Glomerular endothelial cell (primary cell): ENCODE measurements around the gene ALOXE3. TPM values are rescaled to one million over a fixed set of nuclear protein-coding genes. Genes with fewer than 3 reads are reported as not detected.
A peak's percentile ranks its signal among the peaks of the same experiment; 100 is the strongest.

ENCODE experiments used
- DNase-seq: peaks from one replicate; pipeline ENCODE4 v3.0.0-alpha.2; 2011; ENCODE audit warnings: low read depth, low spot score; ENCODE audit errors: extremely low read depth
- total RNA-seq: library from RNA; depleted of rRNA; stranded (reverse); fragments of >200 nt; gene quantifications from 2 replicates; pipeline ENCODE4 v1.2.3, GENCODE V29; 2015

Gene ALOXE3
- total RNA-seq, 1 donor from 2014 or later: not detected

DNA sequence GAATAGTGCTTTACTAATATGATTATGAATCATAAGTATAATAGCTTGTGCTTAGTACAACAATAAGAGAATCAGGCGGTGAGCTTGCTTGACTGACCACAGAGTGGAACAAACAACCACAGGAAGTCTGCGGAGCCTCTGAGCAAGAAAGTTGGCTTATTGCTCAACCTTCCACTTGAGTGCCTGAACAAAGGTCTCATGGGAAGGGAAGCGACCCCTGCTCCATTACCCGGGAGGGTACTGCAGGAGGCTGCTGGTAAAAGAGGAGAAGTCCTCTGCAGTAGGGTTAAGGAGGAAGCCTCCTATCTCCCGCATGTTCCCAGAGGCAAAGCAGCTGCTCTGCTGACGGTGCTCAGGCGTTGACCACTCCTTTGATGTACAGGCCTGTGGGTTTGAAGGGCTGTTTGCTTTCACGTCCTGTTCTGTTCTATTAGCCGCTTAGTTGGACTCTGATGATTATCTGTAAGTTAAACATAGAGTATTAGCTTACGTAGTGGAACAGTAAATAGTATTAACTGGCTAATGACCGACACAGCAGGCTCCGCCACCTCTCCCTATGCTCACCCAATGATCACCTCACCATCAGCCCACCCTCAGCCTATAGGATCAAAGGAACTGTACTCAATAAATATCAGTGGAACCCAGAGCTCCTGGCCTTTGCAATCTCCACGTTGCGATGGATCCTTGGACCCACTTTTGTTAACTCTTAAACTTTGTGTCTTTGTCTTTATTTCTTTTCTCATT, 61.9 kb downstream of the ALOXE3 start:
- peak; percentile 37 for DNase-seq

DNA sequence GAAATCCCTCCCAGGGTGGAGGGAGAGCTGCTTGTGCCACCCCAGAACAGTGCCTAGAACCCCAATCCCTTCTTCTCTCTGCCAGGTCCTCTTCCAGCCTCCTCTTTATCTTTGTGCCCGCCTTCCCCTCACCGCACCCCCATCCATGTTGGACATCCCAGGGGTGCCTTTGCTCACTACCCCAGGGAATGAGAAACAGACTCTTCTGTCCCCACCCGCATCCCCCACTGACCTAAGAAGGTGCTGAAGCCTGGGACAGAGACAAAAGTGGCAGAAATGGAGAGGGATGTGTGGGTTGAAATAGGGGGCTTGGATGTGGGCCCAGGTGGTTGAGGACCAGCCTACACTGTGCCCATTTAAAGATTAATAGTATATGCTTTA, 62.5 kb downstream of the ALOXE3 start:
- no peak for DNase-seq

DNA sequence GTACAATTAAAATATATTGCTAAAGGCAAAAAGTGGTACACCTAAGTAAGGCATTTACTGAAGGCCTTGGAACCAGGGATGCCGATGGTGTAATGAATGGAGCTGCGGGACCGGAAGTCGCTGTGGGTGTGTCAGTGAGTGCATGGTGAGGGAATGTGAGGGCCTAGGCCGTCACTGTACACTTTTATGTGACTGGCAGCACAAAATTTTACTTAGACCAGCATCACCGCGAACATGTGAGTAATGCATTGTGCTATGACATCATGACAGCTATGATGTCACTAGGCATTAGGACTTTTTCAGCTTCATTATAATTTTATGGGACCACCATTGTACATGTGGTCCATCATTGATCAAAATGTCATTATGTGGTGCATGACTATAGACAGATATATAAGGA, 64.7 kb downstream of the ALOXE3 start:
- DNase-seq: no peak

DNA sequence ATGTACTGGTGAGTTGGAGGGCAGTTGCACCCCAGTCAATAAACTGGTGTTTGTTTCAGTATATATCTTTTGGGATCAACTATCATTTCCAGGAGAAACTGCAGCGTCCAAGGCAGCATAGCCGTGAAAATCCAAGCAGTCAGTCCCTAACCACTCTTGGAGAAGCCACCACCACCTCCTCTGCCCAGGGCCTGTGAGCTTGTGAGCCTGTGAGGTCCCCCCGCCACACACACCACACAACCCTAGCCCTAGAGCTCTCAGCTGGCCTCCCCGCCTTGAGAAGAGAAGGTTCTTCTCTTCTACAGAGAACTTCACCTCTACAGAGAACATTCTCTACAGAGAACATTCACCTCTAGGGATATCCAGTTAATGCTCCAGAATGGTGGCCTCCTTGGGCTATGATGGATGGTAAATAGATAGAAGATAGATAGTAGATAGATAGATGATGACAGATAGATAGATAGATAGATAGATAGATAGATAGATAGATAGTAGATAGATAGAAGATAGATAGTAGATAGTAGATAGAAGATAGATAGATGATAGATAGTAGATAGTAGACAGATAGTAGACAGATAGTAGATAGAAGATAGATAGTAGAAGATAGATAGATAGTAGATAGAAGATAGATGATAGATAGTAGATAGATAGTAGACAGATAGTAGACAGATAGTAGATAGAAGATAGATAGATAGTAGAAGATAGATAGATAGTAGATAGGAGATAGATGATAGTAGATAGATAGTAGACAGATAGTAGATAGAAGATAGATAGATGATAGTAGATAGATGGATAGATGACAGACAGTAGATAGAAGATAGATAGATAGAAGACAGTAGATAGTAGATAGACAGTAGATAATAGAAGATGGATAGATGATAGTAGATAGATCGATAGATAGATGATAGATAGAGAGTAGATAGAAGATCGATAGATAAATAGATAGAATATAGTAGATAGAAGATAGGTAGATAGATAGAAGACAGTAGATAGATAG, 65.8 kb downstream of the ALOXE3 start:
- DNase-seq: no peak

DNA sequence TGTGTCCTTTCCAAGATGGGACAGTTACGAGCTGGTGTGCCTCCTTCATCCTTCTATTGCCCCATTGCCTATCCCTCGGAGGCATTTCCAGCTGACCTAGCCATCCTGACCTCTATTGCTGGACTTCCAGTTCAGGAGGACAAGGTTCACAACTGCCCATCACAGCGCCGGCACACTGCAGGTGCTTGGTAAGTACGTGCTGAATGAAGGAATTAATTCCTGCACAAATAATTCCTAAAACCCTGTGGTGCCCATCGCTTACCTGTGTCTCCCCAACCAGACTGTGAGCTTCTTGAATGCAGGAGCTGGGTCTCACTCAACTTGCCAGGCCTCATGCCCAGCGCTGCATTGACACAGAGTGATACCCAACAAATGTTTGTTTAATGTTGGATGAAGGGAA, 66.5 kb downstream of the ALOXE3 start:
- DNase-seq: no peak

DNA sequence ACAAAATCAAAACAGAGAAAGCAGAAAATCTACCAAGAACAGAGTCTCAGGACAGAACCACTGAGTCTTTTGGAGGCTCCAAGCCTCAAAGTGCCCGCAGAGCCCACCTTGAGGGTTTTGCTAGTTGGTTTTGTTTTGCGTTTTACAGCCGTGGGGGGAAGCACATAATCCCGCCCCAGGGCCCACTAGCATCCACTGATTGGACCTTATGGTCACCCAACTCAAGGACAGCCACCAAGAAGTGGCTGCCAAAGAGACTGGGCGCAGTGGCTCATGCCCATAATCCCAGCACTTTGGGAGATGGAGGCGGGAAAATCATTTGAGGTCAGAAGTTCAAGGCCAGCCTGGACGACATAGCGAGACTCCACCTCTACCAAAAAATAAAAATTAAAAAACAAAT, 69.6 kb downstream of the ALOXE3 start:
- no peak for DNase-seq

DNA sequence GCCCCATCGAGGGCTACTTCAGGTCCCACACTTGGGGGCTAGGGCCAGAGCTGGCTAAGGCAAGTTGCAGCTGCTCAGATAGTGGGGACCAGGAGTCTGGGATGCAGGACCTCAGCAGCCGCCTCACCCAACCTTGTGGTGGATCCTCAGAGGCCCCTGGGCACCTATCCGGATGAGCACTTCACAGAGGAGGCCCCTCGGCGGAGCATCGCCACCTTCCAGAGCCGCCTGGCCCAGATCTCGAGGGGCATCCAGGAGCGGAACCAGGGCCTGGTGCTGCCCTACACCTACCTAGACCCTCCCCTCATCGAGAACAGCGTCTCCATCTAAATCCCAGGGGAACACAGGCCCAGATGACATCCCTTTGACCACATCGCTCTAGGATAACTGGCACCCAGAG, 70.1 kb downstream of the ALOXE3 start:
- DNase-seq: no peak

DNA sequence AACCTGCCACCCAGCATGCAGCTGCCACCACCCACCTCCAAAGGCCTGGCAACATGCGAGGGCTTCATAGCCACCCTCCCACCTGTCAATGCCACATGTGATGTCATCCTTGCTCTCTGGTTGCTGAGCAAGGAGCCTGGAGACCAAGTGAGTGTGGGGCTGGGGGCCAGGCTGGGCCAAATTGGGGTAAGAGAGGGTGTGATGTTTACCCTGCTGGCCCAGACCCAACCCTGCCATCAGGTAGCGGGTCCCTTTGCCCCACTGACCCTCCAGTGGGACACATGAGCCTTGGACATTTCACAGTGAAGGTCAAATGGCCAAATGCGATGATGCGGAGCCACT, 70.6 kb downstream of the ALOXE3 start:
- DNase-seq: no peak

DNA sequence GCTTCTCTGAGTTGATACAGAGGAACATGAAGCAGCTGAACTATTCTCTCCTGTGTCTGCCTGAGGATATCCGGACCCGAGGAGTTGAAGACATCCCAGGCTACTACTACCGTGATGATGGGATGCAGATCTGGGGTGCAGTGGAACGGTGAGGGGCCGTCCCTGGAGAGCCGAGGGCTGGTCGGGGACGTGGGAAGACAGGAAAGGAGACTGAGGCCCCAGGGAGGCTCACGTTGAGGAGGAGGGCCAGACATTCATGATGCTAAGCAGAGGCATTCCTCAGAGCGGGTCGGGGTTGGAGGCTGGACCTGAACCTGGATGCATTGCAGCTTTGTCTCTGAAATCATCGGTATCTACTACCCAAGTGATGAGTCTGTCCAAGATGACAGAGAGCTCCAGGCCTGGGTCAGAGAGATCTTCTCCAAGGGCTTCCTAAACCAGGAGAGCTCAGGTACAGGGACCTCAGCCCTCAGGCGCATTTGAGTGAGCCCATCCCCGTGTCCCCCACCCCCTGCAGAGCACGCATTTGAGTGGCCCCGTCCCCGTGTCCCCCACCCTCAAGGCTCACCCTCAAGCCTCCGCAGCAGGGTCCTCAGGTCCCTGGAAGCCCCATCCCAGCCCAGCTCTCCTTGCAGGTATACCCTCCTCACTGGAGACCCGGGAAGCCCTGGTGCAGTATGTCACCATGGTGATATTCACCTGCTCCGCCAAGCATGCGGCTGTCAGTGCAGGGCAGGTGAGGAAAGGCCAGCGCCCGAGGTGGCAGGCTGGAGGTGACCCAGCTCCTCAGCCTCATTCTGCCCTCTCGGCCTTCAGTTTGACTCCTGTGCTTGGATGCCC, 71.2 kb downstream of the ALOXE3 start:
- DNase-seq: no peak

DNA sequence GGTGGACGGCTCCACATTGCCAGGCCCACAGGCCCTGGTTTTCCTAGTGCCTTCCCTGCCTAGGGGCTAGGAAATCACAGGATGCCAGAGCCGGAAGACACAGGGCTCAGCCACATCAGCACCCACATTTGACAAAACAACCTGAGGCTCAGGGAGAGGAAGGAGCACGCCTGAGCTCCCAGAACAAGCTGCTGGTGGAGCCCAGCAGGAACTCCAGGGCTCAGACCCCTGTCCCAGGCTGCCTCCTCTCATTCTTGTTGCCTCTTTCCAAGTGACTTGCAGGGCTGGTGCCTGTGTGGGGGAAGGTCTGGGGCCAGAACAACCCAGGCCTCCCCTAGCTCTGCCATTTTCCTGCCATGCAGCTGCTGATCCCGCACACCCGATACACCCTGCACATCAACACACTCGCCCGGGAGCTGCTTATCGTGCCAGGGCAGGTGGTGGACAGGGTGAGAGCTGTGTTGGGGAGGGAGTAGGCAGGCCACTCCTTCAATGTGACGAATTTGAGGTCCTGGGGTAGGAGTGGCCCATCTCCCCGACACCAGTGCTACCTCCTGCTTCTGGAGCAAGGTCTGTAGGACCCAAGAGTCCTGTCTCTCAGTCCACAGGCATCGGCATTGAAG, 71.9 kb downstream of the ALOXE3 start:
- no peak for DNase-seq

Other genes starting within 250 kb of the ALOXE3 start
- 66.5 and 142 TPM in 2 replicates for gene CHD3, start 229.7 kb downstream of the ALOXE3 start, total RNA-seq
- gene RNF227, start 202.2 kb downstream of the ALOXE3 start, total RNA-seq: 0.64 and 1.2 TPM in 2 replicates
- 0.12 and 2.1 TPM in 2 replicates for gene KCNAB3, start 188.7 kb downstream of the ALOXE3 start, total RNA-seq
- 100 and 142 TPM in 2 replicates for gene TRAPPC1, start 186.6 kb downstream of the ALOXE3 start, total RNA-seq
- gene CNTROB, start 186.3 kb downstream of the ALOXE3 start, total RNA-seq: 16.7 and 18.7 TPM in 2 replicates
- gene GUCY2D, start 115.9 kb downstream of the ALOXE3 start, total RNA-seq: not detected in 2 replicates
- not detected in 2 replicates for gene ALOX15B, start 79.5 kb downstream of the ALOXE3 start, total RNA-seq
- not detected in 2 replicates for gene ALOX12B, start 30.8 kb downstream of the ALOXE3 start, total RNA-seq
- not detected in 2 replicates for gene HES7, start 5.6 kb upstream of the ALOXE3 start, total RNA-seq
- 12.5 and 23.7 TPM in 2 replicates for gene PER1, start 33.9 kb upstream of the ALOXE3 start, total RNA-seq
- 10.6 and 13.2 TPM in 2 replicates for gene VAMP2, start 44.4 kb upstream of the ALOXE3 start, total RNA-seq
- 24.9 and 25.5 TPM in 2 replicates for gene TMEM107, start 57.9 kb upstream of the ALOXE3 start, total RNA-seq
- 12.4 and 14.3 TPM in 2 replicates for gene BORCS6, start 71.7 kb upstream of the ALOXE3 start, total RNA-seq
- gene AURKB, start 92.1 kb upstream of the ALOXE3 start, total RNA-seq: 9.3 and 24.8 TPM in 2 replicates
- 10.5 and 23.4 TPM in 2 replicates for gene CTC1, start 129.5 kb upstream of the ALOXE3 start, total RNA-seq
- 18.7 and 34.3 TPM in 2 replicates for gene PFAS, start 130.8 kb upstream of the ALOXE3 start, total RNA-seq
- 19.9 and 27.2 TPM in 2 replicates for gene RANGRF, start 170.2 kb upstream of the ALOXE3 start, total RNA-seq
- 2.3 and 2.5 TPM in 2 replicates for gene SLC25A35, start 176.9 kb upstream of the ALOXE3 start, total RNA-seq
- gene ARHGEF15, start 191.7 kb upstream of the ALOXE3 start, total RNA-seq: 57.3 and 152 TPM in 2 replicates
- not detected in 2 replicates for gene ODF4, start 221.3 kb upstream of the ALOXE3 start, total RNA-seq